Glutamatergic neuron (in vitro differentiated cells): ENCODE results near the gene LINC00237. TPM values are rescaled to one million over a fixed set of nuclear protein-coding genes. Genes with fewer than 3 reads are reported as not detected.
A peak's percentile ranks its signal among the peaks of the same experiment; 100 is the strongest.

Experiments used
- DNase-seq: peaks from one replicate; pipeline ENCODE4 v3.0.0; 2022
- H3K27ac Mint-ChIP-seq: one replicate; pipeline ENCODE4 v1.8.0; 2020; ENCODE audit warnings: mild to moderate bottlenecking, mixed read lengths, inconsistent platforms; ENCODE audit not compliant: unreplicated experiment
- H3K27me3 Mint-ChIP-seq: one replicate; pipeline ENCODE4 v1.8.0; 2020; ENCODE audit warnings: mild to moderate bottlenecking, moderate library complexity, mixed read lengths, inconsistent platforms; ENCODE audit not compliant: unreplicated experiment
- H3K36me3 Mint-ChIP-seq: one replicate; pipeline ENCODE4 v1.8.0; 2020; ENCODE audit warnings: mild to moderate bottlenecking, mixed read lengths, inconsistent platforms; ENCODE audit not compliant: unreplicated experiment
- H3K4me1 Mint-ChIP-seq: one replicate; pipeline ENCODE4 v1.8.0; 2020; ENCODE audit warnings: mild to moderate bottlenecking, low read depth, mixed read lengths, inconsistent platforms; ENCODE audit not compliant: unreplicated experiment
- H3K4me3 Mint-ChIP-seq: one replicate; pipeline ENCODE4 v1.8.0; 2020; ENCODE audit warnings: mild to moderate bottlenecking, mixed read lengths, inconsistent platforms; ENCODE audit not compliant: unreplicated experiment
- H3K9me3 Mint-ChIP-seq: one replicate; pipeline ENCODE4 v1.8.0; 2020; ENCODE audit warnings: mild to moderate bottlenecking, moderate library complexity, mixed read lengths, inconsistent platforms; ENCODE audit not compliant: unreplicated experiment
- total RNA-seq: library from RNA; stranded (reverse); fragmentation: NEBNext Ultra II Directional; extraction: Animal tissue kit (Norgen Biotek cat#: 25700); gene quantifications from one replicate; pipeline ENCODE4 v1.2.1, GENCODE V29; 2021; ENCODE audit not compliant: unreplicated experiment
- TF ChIP-seq, protein P1 (sequence below): fragments of 200-600 bp; sonication (generic); IDR thresholded peaks from one replicate; pipeline ENCODE4 v1.5.0; 2021; ENCODE audit not compliant: partially characterized antibody, unreplicated experiment

The LINC00237 gene
- total RNA-seq, 1 donor from 2014 or later: not detected

- H3K4me3 Mint-ChIP-seq: no peak overlapping the region
- H3K9me3 Mint-ChIP-seq: peaks cover 7% of the 10 kb centered on the region
- TF ChIP-seq, protein P1, sequence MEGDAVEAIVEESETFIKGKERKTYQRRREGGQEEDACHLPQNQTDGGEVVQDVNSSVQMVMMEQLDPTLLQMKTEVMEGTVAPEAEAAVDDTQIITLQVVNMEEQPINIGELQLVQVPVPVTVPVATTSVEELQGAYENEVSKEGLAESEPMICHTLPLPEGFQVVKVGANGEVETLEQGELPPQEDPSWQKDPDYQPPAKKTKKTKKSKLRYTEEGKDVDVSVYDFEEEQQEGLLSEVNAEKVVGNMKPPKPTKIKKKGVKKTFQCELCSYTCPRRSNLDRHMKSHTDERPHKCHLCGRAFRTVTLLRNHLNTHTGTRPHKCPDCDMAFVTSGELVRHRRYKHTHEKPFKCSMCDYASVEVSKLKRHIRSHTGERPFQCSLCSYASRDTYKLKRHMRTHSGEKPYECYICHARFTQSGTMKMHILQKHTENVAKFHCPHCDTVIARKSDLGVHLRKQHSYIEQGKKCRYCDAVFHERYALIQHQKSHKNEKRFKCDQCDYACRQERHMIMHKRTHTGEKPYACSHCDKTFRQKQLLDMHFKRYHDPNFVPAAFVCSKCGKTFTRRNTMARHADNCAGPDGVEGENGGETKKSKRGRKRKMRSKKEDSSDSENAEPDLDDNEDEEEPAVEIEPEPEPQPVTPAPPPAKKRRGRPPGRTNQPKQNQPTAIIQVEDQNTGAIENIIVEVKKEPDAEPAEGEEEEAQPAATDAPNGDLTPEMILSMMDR: no peak
- H3K27ac Mint-ChIP-seq: no peak overlapping the region
- no peaks in the 10 kb centered on the region for H3K36me3 Mint-ChIP-seq
- no peak for DNase-seq
- H3K4me1 Mint-ChIP-seq: peaks cover 7% of the 10 kb centered on the region
- peaks cover 41% of the 10 kb centered on the region for H3K27me3 Mint-ChIP-seq
Observed at GRCh38 chr20:21104466-21104761, 1.7 kb downstream of the LINC00237 start.

GRCh38 chr20:21103582-21104465, 2.3 kb downstream of the LINC00237 start:
- H3K27me3 Mint-ChIP-seq: peaks cover 43% of the 10 kb centered on the region
- peaks cover 7% of the 10 kb centered on the region for H3K4me1 Mint-ChIP-seq
- H3K9me3 Mint-ChIP-seq: peaks cover 8% of the 10 kb centered on the region
- DNase-seq: no peak
- no peak overlapping the region for H3K27ac Mint-ChIP-seq
- peak overlapping the region; percentile 2 for H3K4me3 Mint-ChIP-seq
- no peaks in the 10 kb centered on the region for H3K36me3 Mint-ChIP-seq
- TF ChIP-seq, protein P1: no peak

- Mint-ChIP-seq H3K4me3 (peak overlapping the region; percentile 85), H3K4me1 (peaks cover 7% of the 10 kb centered on the region), H3K27ac (no peak overlapping the region), H3K9me3 (peaks cover 8% of the 10 kb centered on the region), H3K36me3 (no peaks in the 10 kb centered on the region), H3K27me3 (peaks cover 40% of the 10 kb centered on the region)
- DNase-seq: peak; percentile 50
- TF ChIP-seq, protein P1: no peak
Observed at GRCh38 chr20:21102603-21103311, 3.4 kb downstream of the LINC00237 start.

DNA sequence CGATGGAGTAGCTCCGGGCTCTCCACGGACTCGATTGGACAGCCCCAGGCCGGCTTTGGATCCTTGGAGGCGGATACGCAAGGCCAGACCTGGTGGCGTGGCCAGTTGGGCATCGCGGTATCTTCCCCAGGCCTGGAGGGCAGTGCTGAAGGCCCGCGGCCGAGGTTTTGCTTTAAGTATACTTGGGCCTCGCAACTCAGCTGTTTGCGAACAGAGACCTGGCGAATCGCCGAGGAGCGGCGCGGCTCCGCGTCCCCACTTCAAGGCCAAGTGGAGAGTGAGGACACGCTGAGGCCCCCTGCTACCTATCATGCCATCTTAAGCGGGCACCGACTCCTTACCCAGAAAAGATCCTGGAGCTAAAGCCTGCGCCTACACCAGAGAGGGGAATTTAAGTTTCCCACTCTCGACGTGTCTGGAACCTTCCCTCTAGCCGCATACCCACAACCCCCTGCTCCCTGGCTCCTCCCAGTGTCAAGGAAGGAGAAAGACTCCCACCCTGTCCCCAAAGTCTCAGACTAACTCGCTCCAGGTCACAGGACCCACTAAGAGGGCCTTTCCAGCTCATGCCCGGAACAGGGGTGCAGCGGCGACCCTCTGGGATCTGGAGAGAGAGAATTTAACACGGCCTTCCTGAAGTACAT, 4.1 kb downstream of the LINC00237 start:
- peak overlapping the region; percentile 85 for H3K4me3 Mint-ChIP-seq
- TF ChIP-seq, protein P1: no peak
- DNase-seq: peak; percentile 52
- peaks cover 7% of the 10 kb centered on the region for H3K4me1 Mint-ChIP-seq
- H3K36me3 Mint-ChIP-seq: no peaks in the 10 kb centered on the region
- H3K27ac Mint-ChIP-seq: no peak overlapping the region
- peaks cover 37% of the 10 kb centered on the region for H3K27me3 Mint-ChIP-seq
- H3K9me3 Mint-ChIP-seq: peaks cover 8% of the 10 kb centered on the region
